T-cell (primary cell): ENCODE measurements around the gene CD163. TPM values are rescaled to one million over a fixed set of nuclear protein-coding genes. Genes with fewer than 3 reads are reported as not detected.
"Not testable (repeated sequence)": the region's sequence is repeated elsewhere in the genome, so short reads cannot be mapped to it uniquely, and the experiment has no call there.

Source experiments
- ATAC-seq, 4 experiments: fragments of 200-7000 bp in 3 of 4; fragments of 150-1000 bp in 1 of 4; cut with Tn5 transposase; replicated peaks in 1 of 4; 1 replicate in 3 of 4; 2 replicates in 1 of 4; pipeline ENCODE4 v1.10.0; 2021; ENCODE audit warnings: moderate library complexity in 3 of 4, mild to moderate bottlenecking in 2 of 4, moderate number of reproducible peaks in 1 of 4
- CTCF ChIA-PET, 2 donors: fragments of 300-600 bp; sonication (Branson Sonifier 250); formaldehyde crosslinking; loops; one replicate each; lab custom pipeline; 2022; ENCODE audit warnings: antibody characterized with exemption in 2 of 2; lab: Charles Lee
- POLR2A ChIA-PET, 2 donors: fragments of 300-600 bp; sonication (Branson Sonifier 250); formaldehyde crosslinking; loops; one replicate each; lab custom pipeline; 2022; ENCODE audit warnings: antibody characterized with exemption in 2 of 2; lab: Charles Lee
- DNase-seq, 35 experiments: peaks; one replicate each; pipeline versions ENCODE4 v3.0.0 to v3.0.0-alpha.2; 2013 to 2023
- H3K27ac ChIP-seq: one replicate; pipeline ENCODE4 v1.5.1; 2013; ENCODE audit warnings: low read length
- H3K27me3 ChIP-seq, 2 experiments: replicated peaks in 1 of 2; 1 replicate in 1 of 2; 2 replicates in 1 of 2; pipeline versions ENCODE4 v1.6.1 to v1.7.0; 2013; ENCODE audit warnings: low read length in 1 of 2, mixed read lengths in 1 of 2; ENCODE audit not compliant: control insufficient read depth in 2 of 2, insufficient read depth in 2 of 2; ENCODE audit errors: extremely low read depth in 1 of 2
- H3K36me3 ChIP-seq, 2 donors: 1 replicate in 1 of 2; 2 replicates in 1 of 2; pipeline versions ENCODE4 v1.6.1 to v1.7.0; 2013; ENCODE audit warnings: low read length in 1 of 2; ENCODE audit not compliant: control insufficient read depth in 2 of 2, insufficient read depth in 1 of 2; ENCODE audit errors: extremely low read depth in 1 of 2
- H3K4me1 ChIP-seq, 2 experiments: 1 replicate in 1 of 2; 2 replicates in 1 of 2; pipeline versions ENCODE4 v1.6.1 to v1.7.0; 2013; ENCODE audit warnings: low read length in 2 of 2, mixed read lengths in 1 of 2; ENCODE audit not compliant: insufficient read depth in 2 of 2, control insufficient read depth in 1 of 2; ENCODE audit errors: extremely low read depth in 1 of 2
- H3K4me3 ChIP-seq, 2 donors: 1 replicate in 1 of 2; 2 replicates in 1 of 2; pipeline versions ENCODE4 v1.5.1 to v1.7.0; 2013; ENCODE audit warnings: mild to moderate bottlenecking in 2 of 2, low read length in 1 of 2, moderate library complexity in 1 of 2; ENCODE audit not compliant: control insufficient read depth in 1 of 2; ENCODE audit errors: extremely low read depth in 1 of 2
- H3K9me3 ChIP-seq: 2 replicates; pipeline ENCODE4 v1.7.0; 2013
- H3K27ac Mint-ChIP-seq, 2 donors: one replicate each; pipeline ENCODE4 v1.8.0; 2020 to 2021; ENCODE audit warnings: mild to moderate bottlenecking in 2 of 2, mixed read lengths in 2 of 2
- H3K27me3 Mint-ChIP-seq, 2 donors: one replicate each; pipeline ENCODE4 v1.8.0; 2021 to 2022; ENCODE audit warnings: mixed read lengths in 2 of 2
- H3K36me3 Mint-ChIP-seq: one replicate; pipeline ENCODE4 v1.8.0; 2021; ENCODE audit warnings: mixed read lengths
- H3K4me1 Mint-ChIP-seq, 3 donors: one replicate each; pipeline ENCODE4 v1.8.0; 2020 to 2022; ENCODE audit warnings: mixed read lengths in 3 of 3, mild to moderate bottlenecking in 1 of 3
- H3K4me3 Mint-ChIP-seq, 3 donors: one replicate each; pipeline ENCODE4 v1.8.0; 2020 to 2022; ENCODE audit warnings: mild to moderate bottlenecking in 3 of 3, mixed read lengths in 3 of 3, moderate library complexity in 3 of 3
- H3K9me3 Mint-ChIP-seq, 3 donors: one replicate each; pipeline ENCODE4 v1.8.0; 2020 to 2022; ENCODE audit warnings: mixed read lengths in 3 of 3
- whole genome bisulfite sequencing: methylation state at CpG from one replicate; pipeline ENCODE4 v1.1.5; 2013; ENCODE audit warnings: missing lambda C conversion rate; ENCODE audit not compliant: insufficient coverage; 5-methylcytosine and 5-hydroxymethylcytosine counted together
- total RNA-seq, 35 experiments: library from RNA in 6 of 35; stranded (reverse) in 6 of 35; fragments of 120-200 nt in 1 of 35; gene quantifications; one replicate each; pipeline versions ENCODE4 v1.2.1 to v1.2.4 and lab custom pipeline; 2013 to 2026

The CD163 gene
- total RNA-seq, 5 donors from 2014 or later (not counting 1 experiment from before 2014, with no cell fraction given): 0.33 to 1.2 (median 0.73) TPM

DNA sequence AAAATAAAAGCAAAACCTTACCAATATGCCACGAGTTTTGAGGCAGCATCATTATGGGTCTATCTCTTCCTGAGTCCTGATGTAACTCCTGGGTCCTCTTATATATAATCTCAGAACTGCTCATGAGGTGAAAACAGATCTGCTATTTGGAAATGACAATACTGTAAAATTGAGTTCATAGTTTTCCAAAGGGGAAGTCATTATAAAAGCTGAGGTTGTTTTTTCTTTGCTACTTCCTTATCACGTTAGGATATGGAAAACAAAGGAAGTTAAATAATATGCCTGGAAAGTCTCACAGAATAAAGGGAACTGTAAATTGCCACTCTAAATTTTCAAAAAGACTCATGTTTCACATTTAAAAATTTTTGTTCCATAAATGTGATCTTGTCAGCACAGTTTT lies 59.5 kb downstream of the CD163 start, which contains the start of gene CD163L1:
Gene CD163L1 (minus strand): TSS at position 78 of the 400 bp plus-strand sequence. CDS start 26 bp downstream, at position 52.
- H3K27me3 ChIP-seq: peaks cover 0 to 12% of the 10 kb centered on the region in 2 experiments

DNA sequence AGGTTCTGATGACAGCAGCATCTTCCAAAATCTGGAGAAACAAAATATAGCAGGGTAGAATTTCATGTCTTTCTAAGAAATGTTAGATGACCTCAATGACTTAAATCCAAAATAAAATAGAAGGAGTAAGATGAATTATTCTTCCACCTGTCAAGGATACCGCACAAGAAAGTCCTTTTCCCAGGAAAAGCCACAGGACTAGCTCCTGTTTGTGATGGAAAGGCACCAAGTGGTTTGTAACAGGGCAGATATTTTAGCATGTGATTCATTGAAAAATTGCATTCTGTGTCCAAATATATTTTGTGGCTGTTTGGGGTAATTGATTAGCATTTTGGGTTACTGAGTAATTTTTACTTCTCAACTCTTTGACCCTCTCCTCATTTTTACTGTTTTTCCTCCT lies 62.4 kb downstream of the CD163 start:
- DNase-seq (no peak), ATAC-seq (no peak)
- H3K36me3 ChIP-seq: no peaks in the 10 kb centered on the region
- no peak overlapping the region for H3K27ac Mint-ChIP-seq
- no peaks in the 10 kb centered on the region for H3K9me3 Mint-ChIP-seq
- H3K4me1 ChIP-seq: peaks cover 0 to 6% of the 10 kb centered on the region in 2 experiments
- H3K27ac ChIP-seq: no peak overlapping the region
- no peaks in the 10 kb centered on the region for H3K36me3 Mint-ChIP-seq
- peak overlapping the region in 1 of 3 donors; percentile 6 for H3K4me3 Mint-ChIP-seq
- WGBS: no CpG with 5 or more reads among the region's 1 CpG
- H3K4me1 Mint-ChIP-seq: peaks cover 6 to 7% (median 7%) of the 10 kb centered on the region in 3 donors
- H3K27me3 Mint-ChIP-seq: peaks cover 27 to 31% of the 10 kb centered on the region in 2 donors
- CTCF ChIA-PET: no interaction called here
- H3K9me3 ChIP-seq: no peaks in the 10 kb centered on the region
- POLR2A ChIA-PET: no interaction called here
- H3K4me3 ChIP-seq: no peak overlapping the region
- peaks cover 0 to 14% of the 10 kb centered on the region in 2 experiments for H3K27me3 ChIP-seq

More for the DNA sequence above, 59.5 kb downstream of the CD163 start, which contains the start of gene CD163L1:
- Mint-ChIP-seq H3K36me3 (no peaks in the 10 kb centered on the region), H3K9me3 (no peaks in the 10 kb centered on the region), H3K27ac (no peak within 1 kb of the TSS), H3K4me1 (peaks cover 6 to 7% (median 7%) of the 10 kb centered on the region in 3 donors), H3K4me3 (no peak within 1 kb of the TSS), H3K27me3 (peaks cover 21 to 25% of the 10 kb centered on the region in 2 donors)
- Histone ChIP-seq H3K27ac (no peak within 1 kb of the TSS), H3K36me3 (no peaks in the 10 kb centered on the region), H3K4me3 (no peak within 1 kb of the TSS), H3K9me3 (no peaks in the 10 kb centered on the region), H3K4me1 (peaks cover 0 to 6% of the 10 kb centered on the region in 2 experiments)
- CTCF ChIA-PET: no interaction called here
- ATAC-seq (no peak), DNase-seq (no peak)
- POLR2A ChIA-PET: no interaction called here
- WGBS: no CpG with 5 or more reads among the region's 2 CpGs

DNA sequence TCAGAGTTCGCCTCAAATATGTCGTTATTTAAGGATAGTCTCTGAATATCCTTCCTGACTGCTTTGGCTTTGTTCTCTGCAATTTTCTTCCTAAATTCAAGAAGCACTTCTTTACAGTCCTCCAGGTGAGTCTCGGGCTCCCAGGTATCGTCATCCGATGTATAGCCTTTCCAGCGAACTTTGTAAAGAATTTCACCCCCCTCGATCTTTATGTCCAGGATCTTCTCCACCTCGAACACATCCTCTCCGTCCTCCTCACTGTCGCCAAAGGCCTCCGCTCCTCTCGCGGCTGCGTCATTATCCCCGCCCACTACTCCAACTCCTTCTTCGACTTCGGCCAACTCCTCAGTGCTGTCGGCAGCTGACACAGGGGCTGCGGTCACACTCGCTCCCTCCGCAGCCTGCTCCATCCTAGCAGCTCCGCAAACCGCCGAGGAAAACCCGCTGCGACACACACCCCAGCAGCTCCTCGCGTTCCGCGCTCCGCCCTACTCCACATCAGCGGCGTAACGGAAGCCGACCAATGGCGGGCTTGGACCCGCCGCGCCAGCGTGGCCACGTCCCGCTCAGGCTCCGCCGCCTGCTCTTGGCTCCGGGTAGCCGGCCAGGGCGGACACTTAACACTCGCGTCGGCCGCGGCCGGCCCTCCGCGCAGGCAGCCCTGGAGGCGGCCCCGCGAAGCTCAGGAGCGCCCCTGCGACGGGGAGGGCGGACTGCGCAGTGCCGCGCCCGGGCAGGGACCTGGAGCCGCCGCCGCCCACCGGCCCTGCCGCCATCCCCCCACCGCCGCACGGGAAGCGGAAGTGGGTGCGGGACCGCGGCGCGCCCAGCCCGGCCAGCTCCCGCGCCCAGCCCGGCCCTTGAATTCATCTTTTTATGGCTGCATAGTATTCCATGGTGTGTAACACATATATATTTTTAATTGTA lies 63.7 kb downstream of the CD163 start:
- no peaks in the 10 kb centered on the region for H3K9me3 Mint-ChIP-seq
- WGBS: 23% methylated on average over 72 of the region's 84 CpGs
- H3K4me1 ChIP-seq: peaks cover 0 to 6% of the 10 kb centered on the region in 2 experiments
- no peaks in the 10 kb centered on the region for H3K36me3 ChIP-seq
- H3K27ac ChIP-seq: no peak overlapping the region
- ChIA-PET POLR2A (no interaction called here), CTCF (interaction anchor here in 1 of 2 donors (0.6 to 0.8 kb wide), 3 partner anchors 13 to 101 kb away, joined by 3 to 6 read pairs (median 3); no protein-coding TSS in a partner anchor)
- H3K4me1 Mint-ChIP-seq: peaks cover 6 to 7% (median 7%) of the 10 kb centered on the region in 3 donors
- H3K27me3 ChIP-seq: peaks cover 0 to 14% of the 10 kb centered on the region in 2 experiments
- ATAC-seq: peak; percentile 61 to 90 (median 86)
- H3K36me3 Mint-ChIP-seq: no peaks in the 10 kb centered on the region
- H3K4me3 ChIP-seq: peak overlapping the region; percentile 34 to 59
- peaks cover 27 to 31% of the 10 kb centered on the region in 2 donors for H3K27me3 Mint-ChIP-seq
- peak overlapping the region; percentile 34 to 83 for H3K27ac Mint-ChIP-seq
- H3K4me3 Mint-ChIP-seq: peak overlapping the region; percentile 51 to 76 (median 59)
- peak in 22 of 35 experiments; percentile 1 to 46 (median 12) for DNase-seq
- no peaks in the 10 kb centered on the region for H3K9me3 ChIP-seq

- H3K4me1 ChIP-seq, H3K36me3 Mint-ChIP-seq, ATAC-seq, H3K4me3 ChIP-seq, H3K9me3 ChIP-seq, H3K36me3 ChIP-seq, POLR2A ChIA-PET, H3K4me1 Mint-ChIP-seq, H3K9me3 Mint-ChIP-seq, H3K27ac ChIP-seq, DNase-seq: not testable (repeated sequence)
- H3K4me3 Mint-ChIP-seq: peak overlapping the region in 1 of 3 donors; percentile 51
- CTCF ChIA-PET: interaction anchor here in 1 of 2 donors (0.5 kb wide), 1 partner anchor 938 kb away, joined by 6 read pairs; no protein-coding TSS in a partner anchor
- H3K27me3 Mint-ChIP-seq: peaks cover 26 to 27% of the 10 kb centered on the region in 2 donors
- 89% methylated on average over 8 of the region's 8 CpGs for WGBS
- H3K27me3 ChIP-seq: peaks cover 0 to 14% of the 10 kb centered on the region in 2 experiments
- peak overlapping the region in 1 of 2 donors; percentile 72 for H3K27ac Mint-ChIP-seq
Measured at GRCh38 chr12:7438291-7438995, 65.1 kb downstream of the CD163 start.

GRCh38 chr12:7437494-7437893 lies 66.1 kb downstream of the CD163 start:
- CTCF ChIA-PET: interaction anchor here in 1 of 2 donors (0.6 kb wide), 1 partner anchor 204 kb away, joined by 3 read pairs; no protein-coding TSS in a partner anchor
- not testable (repeated sequence) for H3K4me1 Mint-ChIP-seq

DNA sequence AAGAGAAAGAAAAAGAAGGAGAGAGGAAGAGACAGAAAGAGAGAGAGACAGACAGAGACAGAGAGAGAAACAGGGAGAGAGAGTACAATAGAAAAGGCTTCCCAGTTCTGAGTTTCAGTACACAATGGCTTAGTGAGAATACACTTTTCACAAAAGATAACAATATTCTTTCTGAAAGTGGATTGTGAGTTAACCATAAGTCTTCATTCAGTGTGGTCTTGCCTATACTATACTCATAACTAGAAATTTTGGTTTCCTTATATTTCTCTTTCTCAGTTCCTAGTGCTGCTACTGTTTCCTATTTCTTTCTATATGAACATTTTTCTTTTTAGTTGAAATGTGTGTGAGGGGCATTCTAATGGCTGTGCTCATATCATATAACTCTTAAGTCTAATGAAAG lies 68.9 kb downstream of the CD163 start:
- H3K9me3 Mint-ChIP-seq: no peaks in the 10 kb centered on the region
- DNase-seq: no peak
- Histone ChIP-seq H3K27me3 (peaks cover 0 to 11% of the 10 kb centered on the region in 2 experiments), H3K4me1 (peaks cover 0 to under 1% of the 10 kb centered on the region in 2 experiments), H3K27ac (no peak overlapping the region), H3K9me3 (no peaks in the 10 kb centered on the region), H3K4me3 (no peak overlapping the region), H3K36me3 (no peaks in the 10 kb centered on the region)
- CTCF ChIA-PET: interaction anchor here in 1 of 2 donors (0.6 kb wide), 1 partner anchor 374 kb away, joined by 6 read pairs; no protein-coding TSS in a partner anchor
- no peak overlapping the region for H3K4me3 Mint-ChIP-seq
- no peak overlapping the region for H3K27ac Mint-ChIP-seq
- peaks cover 4 to 5% (median 4%) of the 10 kb centered on the region in 3 donors for H3K4me1 Mint-ChIP-seq
- ATAC-seq: no peak
- H3K27me3 Mint-ChIP-seq: peaks cover 17 to 25% of the 10 kb centered on the region in 2 donors
- no peaks in the 10 kb centered on the region for H3K36me3 Mint-ChIP-seq
- POLR2A ChIA-PET: interaction anchor here in 1 of 2 donors (0.6 kb wide), 1 partner anchor 44 kb away, joined by 3 read pairs; no protein-coding TSS in a partner anchor

More at GRCh38 chr12:7437494-7437893, 66.1 kb downstream of the CD163 start:
- H3K27ac Mint-ChIP-seq, H3K9me3 ChIP-seq, H3K9me3 Mint-ChIP-seq, H3K4me3 ChIP-seq, ATAC-seq, H3K36me3 Mint-ChIP-seq, POLR2A ChIA-PET, H3K4me1 ChIP-seq, H3K4me3 Mint-ChIP-seq, H3K27ac ChIP-seq, H3K36me3 ChIP-seq, DNase-seq: not testable (repeated sequence)
- no CpG with 5 or more reads among the region's 3 CpGs for WGBS
- H3K27me3 ChIP-seq: peaks cover 0 to 14% of the 10 kb centered on the region in 2 experiments
- peaks cover 26 to 27% of the 10 kb centered on the region in 2 donors for H3K27me3 Mint-ChIP-seq
